ENCODE data around the gene GP9.
"Not testable (repeated sequence)": the region's sequence is repeated elsewhere in the genome, so short reads cannot be mapped to it uniquely, and the experiment has no call there.

GP9 gene

GRCh38 chr3:129061888-129062834 is 1.6 kb downstream of the GP9 start:
- in situ Hi-C loops (cut with MboI; ENCODE audit: low sequenced_read_pairs, unreplicated experiment) = no loop called here
- no peak for DNase-seq (ENCODE audit: low spot score)
- no peak for TF ChIP-seq CTCF (IDR thresholded peaks at IDR 0.05; ENCODE audit: borderline replicate concordance, control extremely low read depth, extremely low read depth, insufficient read depth, missing control alignments)

GRCh38 chr3:129063091-129063640 is 2.6 kb downstream of the GP9 start:
- in situ Hi-C loops (cut with MboI; ENCODE audit: low sequenced_read_pairs, unreplicated experiment) = no loop called here
- no peak for TF ChIP-seq CTCF (IDR thresholded peaks at IDR 0.05; ENCODE audit: borderline replicate concordance, control extremely low read depth, extremely low read depth, insufficient read depth, missing control alignments)
- no peak for DNase-seq (ENCODE audit: low spot score)

GRCh38 chr3:129063841-129064482 is 3.4 kb downstream of the GP9 start:
- no peak for DNase-seq (ENCODE audit: low spot score)
- no peak for TF ChIP-seq CTCF (IDR thresholded peaks at IDR 0.05; ENCODE audit: borderline replicate concordance, control extremely low read depth, extremely low read depth, insufficient read depth, missing control alignments)
- in situ Hi-C loops (cut with MboI; ENCODE audit: low sequenced_read_pairs, unreplicated experiment) = no loop called here

- in situ Hi-C loops (cut with MboI; ENCODE audit: low sequenced_read_pairs, unreplicated experiment) = no loop called here
- DNase-seq (ENCODE audit: low spot score) = no peak
- TF ChIP-seq CTCF (IDR thresholded peaks at IDR 0.05; ENCODE audit: borderline replicate concordance, control extremely low read depth, extremely low read depth, insufficient read depth, missing control alignments) = no peak
These were observed 4.6 kb downstream of the GP9 start for GRCh38 chr3:129065016-129065719.

GRCh38 chr3:129065720-129066073 is 5.1 kb downstream of the GP9 start:
- in situ Hi-C loops (cut with MboI; ENCODE audit: low sequenced_read_pairs, unreplicated experiment) = no loop called here
- no peak for DNase-seq (ENCODE audit: low spot score)
- TF ChIP-seq CTCF (IDR thresholded peaks at IDR 0.05; ENCODE audit: borderline replicate concordance, control extremely low read depth, extremely low read depth, insufficient read depth, missing control alignments) = no peak

GRCh38 chr3:129067719-129068118 is 7.1 kb downstream of the GP9 start:
- DNase-seq (ENCODE audit: low spot score); in situ Hi-C loops (cut with MboI; ENCODE audit: low sequenced_read_pairs, unreplicated experiment): not testable (repeated sequence)

Data from GM13976 (cell line).